WTC11 (cell line): Measurements from ENCODE around the gene ARHGAP10. TPM values are rescaled to one million over a fixed set of nuclear protein-coding genes. Genes with fewer than 3 reads are reported as not detected.

Source experiments
- ATAC-seq: fragments of 200-7000 bp; cut with Tn5 transposase; 2 replicates; pipeline ENCODE4 v1.10.0; 2021; ENCODE audit warnings: mild to moderate bottlenecking, moderate library complexity
- CTCF ChIA-PET: fragments of 300-600 bp; sonication (Branson Sonifier 250); formaldehyde crosslinking; loops from one replicate; lab custom pipeline; 2021; ENCODE audit warnings: antibody characterized with exemption; lab: Charles Lee
- POLR2A ChIA-PET: fragments of 350-600 bp; sonication (Branson Sonifier 250); formaldehyde crosslinking; loops from one replicate; lab custom pipeline; 2021; ENCODE audit warnings: antibody characterized with exemption; lab: Charles Lee
- DNase-seq: peaks from one replicate; pipeline ENCODE4 v3.0.0; 2021; ENCODE audit warnings: low spot score
- H3K27ac Mint-ChIP-seq: 2 replicates; pipeline ENCODE4 v1.8.0; 2021; ENCODE audit warnings: mixed read lengths
- H3K27me3 Mint-ChIP-seq: 2 replicates; pipeline ENCODE4 v1.8.0; 2021; ENCODE audit warnings: low read depth, mild to moderate bottlenecking, moderate library complexity, mixed read lengths
- H3K36me3 Mint-ChIP-seq: 2 replicates; pipeline ENCODE4 v1.8.0; 2021; ENCODE audit warnings: mixed read lengths
- H3K4me1 Mint-ChIP-seq: 2 replicates; pipeline ENCODE4 v1.8.0; 2022; ENCODE audit warnings: mixed read lengths
- H3K4me3 Mint-ChIP-seq: 2 replicates; pipeline ENCODE4 v1.8.0; 2021; ENCODE audit warnings: mild to moderate bottlenecking, moderate library complexity, mixed read lengths
- H3K9me3 Mint-ChIP-seq: 2 replicates; pipeline ENCODE4 v1.8.0; 2021; ENCODE audit warnings: mixed read lengths
- ATF1 ChIP-seq: sonication (generic); formaldehyde crosslinking; IDR thresholded peaks from 2 replicates; pipeline ENCODE4 v1.8.1; 2023; ENCODE audit warnings: mild to moderate bottlenecking, moderate library complexity, missing genetic modification reagents
- E2F4 ChIP-seq: sonication (generic); formaldehyde crosslinking; IDR thresholded peaks from 2 replicates; pipeline ENCODE4 v1.8.1; 2022; ENCODE audit warnings: low read depth, mild to moderate bottlenecking, moderate library complexity, missing genetic modification reagents, borderline replicate concordance
- EMX1 ChIP-seq: fragments of 250-450 bp; sonication (Bioruptor Pico); IDR thresholded peaks from 2 replicates; pipeline ENCODE4 v1.8.0; 2021; ENCODE audit warnings: mild to moderate bottlenecking
- FOXP1 ChIP-seq: sonication (generic); formaldehyde crosslinking; IDR thresholded peaks from 2 replicates; pipeline ENCODE4 v1.8.0; 2022; ENCODE audit warnings: missing genetic modification reagents, mild to moderate bottlenecking, moderate library complexity, borderline replicate concordance
- GTF2I ChIP-seq: fragments of 250-450 bp; sonication (Bioruptor Pico); conservative IDR thresholded peaks from 2 replicates; pipeline ENCODE4 v1.4.0; 2021; ENCODE audit warnings: mild to moderate bottlenecking
- IRF1 ChIP-seq: sonication (generic); formaldehyde crosslinking; IDR thresholded peaks from 2 replicates; pipeline ENCODE4 v1.8.0; 2023; ENCODE audit warnings: missing genetic modification reagents
- IRF2 ChIP-seq: sonication (generic); formaldehyde crosslinking; IDR thresholded peaks from 2 replicates; pipeline ENCODE4 v1.8.0; 2022; ENCODE audit warnings: low read depth, missing genetic modification reagents, borderline replicate concordance
- KAT7 ChIP-seq: sonication (generic); formaldehyde crosslinking; IDR thresholded peaks from 2 replicates; pipeline ENCODE4 v1.8.1; 2023; ENCODE audit warnings: missing genetic modification reagents, mild to moderate bottlenecking, borderline replicate concordance
- NFYB ChIP-seq: sonication (generic); formaldehyde crosslinking; conservative IDR thresholded peaks from 2 replicates; pipeline ENCODE4 v1.8.0; 2022; ENCODE audit warnings: low read depth, missing genetic modification reagents
- OVOL2 ChIP-seq: fragments of 250-450 bp; sonication (Bioruptor Pico); IDR thresholded peaks from 2 replicates; pipeline ENCODE4 v1.9.0; 2021; ENCODE audit warnings: mild to moderate bottlenecking, borderline replicate concordance
- PRRX2 ChIP-seq: fragments of 250-450 bp; sonication (Bioruptor Pico); IDR thresholded peaks from 2 replicates; pipeline ENCODE4 v1.8.0; 2021; ENCODE audit warnings: mild to moderate bottlenecking
- RELA ChIP-seq: sonication (generic); formaldehyde crosslinking; IDR thresholded peaks from 2 replicates; pipeline ENCODE4 v1.8.1; 2022; ENCODE audit warnings: missing genetic modification reagents, mild to moderate bottlenecking, borderline replicate concordance
- SMAD3 ChIP-seq: sonication (generic); formaldehyde crosslinking; IDR thresholded peaks from 2 replicates; pipeline ENCODE4 v1.8.0; 2022; ENCODE audit warnings: missing genetic modification reagents, mild to moderate bottlenecking, borderline replicate concordance
- SMAD4 ChIP-seq: sonication (generic); formaldehyde crosslinking; IDR thresholded peaks from 2 replicates; pipeline ENCODE4 v1.8.0; 2022; ENCODE audit warnings: mild to moderate bottlenecking, missing genetic modification reagents
- SP1 ChIP-seq: sonication (generic); formaldehyde crosslinking; conservative IDR thresholded peaks from 2 replicates; pipeline ENCODE4 v1.8.1; 2022; ENCODE audit warnings: missing genetic modification reagents
- TEAD1 ChIP-seq: sonication (generic); formaldehyde crosslinking; IDR thresholded peaks from 2 replicates; pipeline ENCODE4 v1.8.0; 2022; ENCODE audit warnings: mild to moderate bottlenecking, missing genetic modification reagents
- ZBTB21 ChIP-seq: sonication (generic); formaldehyde crosslinking; IDR thresholded peaks from 2 replicates; pipeline ENCODE4 v1.8.1; 2023; ENCODE audit warnings: mild to moderate bottlenecking, missing genetic modification reagents, borderline replicate concordance
- ZMAT4 ChIP-seq: fragments of 250-450 bp; sonication (Bioruptor Pico); IDR thresholded peaks from 2 replicates; pipeline ENCODE4 v1.9.0; 2021; ENCODE audit warnings: mild to moderate bottlenecking
- ZNF138 ChIP-seq: sonication (generic); formaldehyde crosslinking; conservative IDR thresholded peaks from 2 replicates; pipeline ENCODE4 v1.8.1; 2022; ENCODE audit warnings: mild to moderate bottlenecking, moderate library complexity, missing genetic modification reagents
- ZNF263 ChIP-seq: sonication (generic); formaldehyde crosslinking; IDR thresholded peaks from 2 replicates; pipeline ENCODE4 v1.8.1; 2022; ENCODE audit warnings: low read depth, mild to moderate bottlenecking, moderate library complexity, missing genetic modification reagents
- ZNF317 ChIP-seq: sonication (generic); formaldehyde crosslinking; IDR thresholded peaks from 2 replicates; pipeline ENCODE4 v1.8.1; 2023; ENCODE audit warnings: low read depth, mild to moderate bottlenecking, moderate library complexity, missing genetic modification reagents, borderline replicate concordance
- ZNF416 ChIP-seq: fragments of 250-450 bp; sonication (Bioruptor Pico); IDR thresholded peaks from 2 replicates; pipeline ENCODE4 v1.9.0; 2021; ENCODE audit warnings: mild to moderate bottlenecking, inconsistent platforms
- ZNF423 ChIP-seq: fragments of 250-450 bp; sonication (Bioruptor Pico); IDR thresholded peaks from 2 replicates; pipeline ENCODE4 v2.1.2; 2022; ENCODE audit warnings: mild to moderate bottlenecking, moderate library complexity
- ZNF671 ChIP-seq: fragments of 250-450 bp; sonication (Bioruptor Pico); IDR thresholded peaks from 2 replicates; pipeline ENCODE4 v1.8.0; 2021; ENCODE audit warnings: mild to moderate bottlenecking
- ZSCAN18 ChIP-seq: fragments of 250-450 bp; sonication (Bioruptor Pico); IDR thresholded peaks from 2 replicates; pipeline ENCODE4 v2.1.2; 2022; ENCODE audit warnings: mild to moderate bottlenecking, moderate library complexity
- total RNA-seq: library from RNA; stranded (reverse); gene quantifications from 3 replicates; pipeline ENCODE4 v1.2.3, GENCODE V29; 2021
- TF ChIP-seq, protein P1 (sequence below): sonication (generic); formaldehyde crosslinking; IDR thresholded peaks from 2 replicates; pipeline ENCODE4 v1.8.0; 2022; ENCODE audit warnings: missing genetic modification reagents
- TF ChIP-seq, protein P2 (sequence below): sonication (generic); formaldehyde crosslinking; IDR thresholded peaks from 2 replicates; pipeline ENCODE4 v1.8.1; 2023; ENCODE audit warnings: mild to moderate bottlenecking, missing genetic modification reagents, moderate library complexity

Gene ARHGAP10
- total RNA-seq, 1 experiment from 2014 or later: 9.6 TPM

DNA sequence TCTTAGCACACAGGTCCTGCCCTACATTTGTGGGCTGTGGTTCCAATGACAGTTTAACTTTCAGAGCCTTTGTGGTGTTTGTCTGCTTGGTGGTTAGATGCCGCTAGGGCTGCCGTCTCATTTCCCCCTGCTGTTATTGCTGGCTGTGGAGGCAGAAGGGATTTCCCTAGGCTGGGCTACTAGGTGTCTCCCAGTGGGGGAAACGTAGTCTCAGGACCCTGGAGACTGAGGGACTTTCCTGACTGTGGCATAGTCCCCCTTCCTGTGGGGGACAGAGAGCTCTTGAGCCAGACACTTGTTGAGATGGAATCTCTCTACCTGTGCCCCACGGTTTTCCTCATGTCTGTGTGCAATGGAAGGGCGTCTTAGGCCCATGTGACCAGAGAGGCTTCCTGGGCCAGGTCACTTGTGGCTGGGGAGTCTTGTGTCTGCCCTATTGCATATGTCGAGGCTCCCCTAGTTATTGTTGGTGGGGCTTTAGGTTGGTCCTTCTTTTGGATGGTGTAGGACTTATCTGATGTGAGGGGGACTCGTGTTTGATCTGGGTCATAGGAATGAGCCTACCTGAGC lies 68.2 kb downstream of the ARHGAP10 start:
- ATAC-seq: peak; percentile 67
- no peak for DNase-seq
- Mint-ChIP-seq H3K9me3 (no peaks in the 10 kb centered on the region), H3K27ac (0 out of 2 replicates have a peak overlapping the region, but pooled peaks have one; percentile 51), H3K27me3 (no peaks in the 10 kb centered on the region), H3K4me3 (no peak overlapping the region), H3K4me1 (peaks cover 14% of the 10 kb centered on the region), H3K36me3 (no peaks in the 10 kb centered on the region)
- TF ChIP-seq GTF2I (no peak), E2F4 (CRISPR knock-in tag) (no peak), PRRX2 (no peak), SMAD3 (no peak), FOXP1 (CRISPR knock-in tag) (no peak), TEAD1 (CRISPR knock-in tag) (no peak), KAT7 (CRISPR knock-in tag) (no peak), ZBTB21 (CRISPR knock-in tag) (no peak), ZNF416 (CRISPR knock-in tag) (no peak), ATF1 (CRISPR knock-in tag) (no peak), NFYB (CRISPR knock-in tag) (no peak), RELA (CRISPR knock-in tag) (no peak), SMAD4 (no peak), ZNF263 (CRISPR knock-in tag) (no peak), ZMAT4 (CRISPR knock-in tag) (no peak), ZNF423 (CRISPR knock-in tag) (no peak)
- TF ChIP-seq, protein P1, sequence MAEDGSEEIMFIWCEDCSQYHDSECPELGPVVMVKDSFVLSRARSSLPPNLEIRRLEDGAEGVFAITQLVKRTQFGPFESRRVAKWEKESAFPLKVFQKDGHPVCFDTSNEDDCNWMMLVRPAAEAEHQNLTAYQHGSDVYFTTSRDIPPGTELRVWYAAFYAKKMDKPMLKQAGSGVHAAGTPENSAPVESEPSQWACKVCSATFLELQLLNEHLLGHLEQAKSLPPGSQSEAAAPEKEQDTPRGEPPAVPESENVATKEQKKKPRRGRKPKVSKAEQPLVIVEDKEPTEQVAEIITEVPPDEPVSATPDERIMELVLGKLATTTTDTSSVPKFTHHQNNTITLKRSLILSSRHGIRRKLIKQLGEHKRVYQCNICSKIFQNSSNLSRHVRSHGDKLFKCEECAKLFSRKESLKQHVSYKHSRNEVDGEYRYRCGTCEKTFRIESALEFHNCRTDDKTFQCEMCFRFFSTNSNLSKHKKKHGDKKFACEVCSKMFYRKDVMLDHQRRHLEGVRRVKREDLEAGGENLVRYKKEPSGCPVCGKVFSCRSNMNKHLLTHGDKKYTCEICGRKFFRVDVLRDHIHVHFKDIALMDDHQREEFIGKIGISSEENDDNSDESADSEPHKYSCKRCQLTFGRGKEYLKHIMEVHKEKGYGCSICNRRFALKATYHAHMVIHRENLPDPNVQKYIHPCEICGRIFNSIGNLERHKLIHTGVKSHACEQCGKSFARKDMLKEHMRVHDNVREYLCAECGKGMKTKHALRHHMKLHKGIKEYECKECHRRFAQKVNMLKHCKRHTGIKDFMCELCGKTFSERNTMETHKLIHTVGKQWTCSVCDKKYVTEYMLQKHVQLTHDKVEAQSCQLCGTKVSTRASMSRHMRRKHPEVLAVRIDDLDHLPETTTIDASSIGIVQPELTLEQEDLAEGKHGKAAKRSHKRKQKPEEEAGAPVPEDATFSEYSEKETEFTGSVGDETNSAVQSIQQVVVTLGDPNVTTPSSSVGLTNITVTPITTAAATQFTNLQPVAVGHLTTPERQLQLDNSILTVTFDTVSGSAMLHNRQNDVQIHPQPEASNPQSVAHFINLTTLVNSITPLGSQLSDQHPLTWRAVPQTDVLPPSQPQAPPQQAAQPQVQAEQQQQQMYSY (CRISPR knock-in tag): no peak
- ChIA-PET CTCF (no interaction called here), POLR2A (no interaction called here)

GRCh38 chr4:147801820-147802219 lies 69.9 kb downstream of the ARHGAP10 start:
- Mint-ChIP-seq H3K27me3 (no peaks in the 10 kb centered on the region), H3K27ac (no peak overlapping the region)
- TF ChIP-seq IRF2 (CRISPR knock-in tag) (no peak), EMX1 (CRISPR knock-in tag) (no peak), ZSCAN18 (CRISPR knock-in tag) (no peak), PRRX2 (no peak), ZNF138 (CRISPR knock-in tag) (no peak), ZNF317 (no peak), IRF1 (CRISPR knock-in tag) (no peak), TEAD1 (CRISPR knock-in tag) (no peak), ZNF671 (CRISPR knock-in tag) (no peak), OVOL2 (CRISPR knock-in tag) (no peak), SP1 (CRISPR knock-in tag) (no peak)
- TF ChIP-seq, protein P2, sequence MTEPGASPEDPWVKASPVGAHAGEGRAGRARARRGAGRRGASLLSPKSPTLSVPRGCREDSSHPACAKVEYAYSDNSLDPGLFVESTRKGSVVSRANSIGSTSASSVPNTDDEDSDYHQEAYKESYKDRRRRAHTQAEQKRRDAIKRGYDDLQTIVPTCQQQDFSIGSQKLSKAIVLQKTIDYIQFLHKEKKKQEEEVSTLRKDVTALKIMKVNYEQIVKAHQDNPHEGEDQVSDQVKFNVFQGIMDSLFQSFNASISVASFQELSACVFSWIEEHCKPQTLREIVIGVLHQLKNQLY (CRISPR knock-in tag): no peak
- TF ChIP-seq, all 79 proteins: peak for 0
- peaks cover 17% of the 10 kb centered on the region for H3K4me1 Mint-ChIP-seq
- no peaks in the 10 kb centered on the region for H3K36me3 Mint-ChIP-seq
- ChIA-PET CTCF (no interaction called here), POLR2A (no interaction called here)
- H3K4me3 Mint-ChIP-seq: no peak overlapping the region
- H3K9me3 Mint-ChIP-seq: no peaks in the 10 kb centered on the region
- DNase-seq (no peak), ATAC-seq (no peak)
